HEK293 (cell line): ENCODE measurements around the gene ZKSCAN8.

Experiments
- KLF1 ChIP-seq: fragments of 450-650 bp; formaldehyde crosslinking; IDR thresholded peaks from 2 replicates; pipeline ENCODE4 v1.5.1; 2016; ENCODE audit warnings: missing biosample characterization, missing genetic modification characterization
- PRDM6 ChIP-seq: fragments of 450-650 bp; formaldehyde crosslinking; IDR thresholded peaks from 2 replicates; pipeline ENCODE4 v1.5.1; 2017; ENCODE audit warnings: missing biosample characterization, missing genetic modification characterization
- RBAK ChIP-seq: fragments of 450-650 bp; formaldehyde crosslinking; IDR thresholded peaks from 2 replicates; pipeline ENCODE4 v1.5.1; 2016; ENCODE audit warnings: missing biosample characterization, missing genetic modification characterization
- ZBTB10 ChIP-seq: fragments of 450-650 bp; formaldehyde crosslinking; IDR thresholded peaks from 2 replicates; pipeline ENCODE4 v1.5.1; 2016; ENCODE audit warnings: missing biosample characterization, missing genetic modification characterization
- ZBTB48 ChIP-seq: fragments of 450-650 bp; formaldehyde crosslinking; IDR thresholded peaks from 2 replicates; pipeline ENCODE4 v1.5.1; 2016; ENCODE audit warnings: missing biosample characterization, missing genetic modification characterization
- ZFP37 ChIP-seq: fragments of 450-650 bp; formaldehyde crosslinking; IDR thresholded peaks from 2 replicates; pipeline ENCODE4 v1.5.1; 2016; ENCODE audit warnings: missing biosample characterization, missing genetic modification characterization
- ZNF174 ChIP-seq: fragments of 450-650 bp; formaldehyde crosslinking; IDR thresholded peaks from 2 replicates; pipeline ENCODE4 v1.5.0; 2017; ENCODE audit warnings: missing biosample characterization, mild to moderate bottlenecking, missing genetic modification characterization
- ZNF18 ChIP-seq: fragments of 450-650 bp; formaldehyde crosslinking; IDR thresholded peaks from 2 replicates; pipeline ENCODE4 v1.5.1; 2016; ENCODE audit warnings: missing biosample characterization, missing genetic modification characterization
- ZNF302 ChIP-seq: fragments of 450-650 bp; formaldehyde crosslinking; IDR thresholded peaks from 2 replicates; pipeline ENCODE4 v1.5.1; 2016; ENCODE audit warnings: missing biosample characterization, missing genetic modification characterization, low read depth
- ZNF311 ChIP-seq: fragments of 450-650 bp; formaldehyde crosslinking; IDR thresholded peaks from 2 replicates; pipeline ENCODE4 v1.5.1; 2017; ENCODE audit warnings: missing biosample characterization, missing genetic modification characterization, borderline replicate concordance
- ZNF335 ChIP-seq: fragments of 450-650 bp; formaldehyde crosslinking; conservative IDR thresholded peaks from 2 replicates; pipeline ENCODE4 v1.5.1; 2016; ENCODE audit warnings: missing biosample characterization, missing genetic modification characterization
- ZNF362 ChIP-seq: fragments of 450-650 bp; formaldehyde crosslinking; IDR thresholded peaks from 2 replicates; pipeline ENCODE4 v1.5.1; 2016; ENCODE audit warnings: missing biosample characterization, missing genetic modification characterization
- ZNF366 ChIP-seq: fragments of 450-650 bp; formaldehyde crosslinking; conservative IDR thresholded peaks from 2 replicates; pipeline ENCODE4 v1.5.1; 2016; ENCODE audit warnings: missing biosample characterization, missing genetic modification characterization
- ZNF394 ChIP-seq: fragments of 450-650 bp; formaldehyde crosslinking; IDR thresholded peaks from 2 replicates; pipeline ENCODE4 v1.5.1; 2016; ENCODE audit warnings: missing biosample characterization, missing genetic modification characterization, mild to moderate bottlenecking, moderate library complexity, borderline replicate concordance
- ZNF449 ChIP-seq: fragments of 450-650 bp; formaldehyde crosslinking; IDR thresholded peaks from 2 replicates; pipeline ENCODE4 v1.5.1; 2017; ENCODE audit warnings: missing biosample characterization, mild to moderate bottlenecking, missing genetic modification characterization, moderate library complexity
- ZNF488 ChIP-seq: fragments of 450-650 bp; formaldehyde crosslinking; IDR thresholded peaks from 2 replicates; pipeline ENCODE4 v1.5.1; 2016; ENCODE audit warnings: missing biosample characterization, missing genetic modification characterization
- ZNF501 ChIP-seq: fragments of 450-650 bp; formaldehyde crosslinking; IDR thresholded peaks from 2 replicates; pipeline ENCODE4 v1.5.1; 2016; ENCODE audit warnings: missing biosample characterization, missing genetic modification characterization
- ZNF518A ChIP-seq: fragments of 450-650 bp; formaldehyde crosslinking; conservative IDR thresholded peaks from 2 replicates; pipeline ENCODE4 v1.5.1; 2016; ENCODE audit warnings: low read depth, missing biosample characterization, missing genetic modification characterization
- ZNF596 ChIP-seq: fragments of 450-650 bp; IDR thresholded peaks from 2 replicates; pipeline ENCODE4 v1.5.0; 2018; ENCODE audit warnings: missing biosample characterization, mild to moderate bottlenecking, missing genetic modification characterization, moderate library complexity
- ZNF701 ChIP-seq: fragments of 450-650 bp; formaldehyde crosslinking; IDR thresholded peaks from 2 replicates; pipeline ENCODE4 v1.5.1; 2016; ENCODE audit warnings: missing biosample characterization, missing genetic modification characterization
- ZNF776 ChIP-seq: fragments of 450-650 bp; formaldehyde crosslinking; IDR thresholded peaks from 2 replicates; pipeline ENCODE4 v1.5.0; 2017; ENCODE audit warnings: missing biosample characterization, missing genetic modification characterization, borderline replicate concordance
- ZNF777 ChIP-seq: fragments of 450-650 bp; formaldehyde crosslinking; IDR thresholded peaks from 2 replicates; pipeline ENCODE4 v1.5.1; 2017; ENCODE audit warnings: missing biosample characterization, missing genetic modification characterization, borderline replicate concordance

The ZKSCAN8 gene

GRCh38 chr6:28124350-28124970 is 17.2 kb upstream of the ZKSCAN8 start, which contains the start of gene ZSCAN16 (continued):
- TF ChIP-seq ZNF518A (tag by site-specific recombination) (peak; percentile 64), ZNF362 (tag by site-specific recombination) (no peak), ZNF449 (tag by site-specific recombination) (no peak), ZNF311 (tag by site-specific recombination) (no peak), ZNF596 (tag by site-specific recombination) (no peak), ZNF174 (tag by site-specific recombination) (no peak), KLF1 (tag by site-specific recombination) (no peak), ZBTB10 (tag by site-specific recombination) (no peak; the same call in 1 of the 2 replicates), ZNF501 (tag by site-specific recombination) (peak; percentile 92; the same call in 1 of the 2 replicates), ZFP37 (tag by site-specific recombination) (0 out of 2 replicates have a peak, but pooled peaks have one; percentile 67), PRDM6 (tag by site-specific recombination) (no peak), ZNF777 (tag by site-specific recombination) (no peak), ZBTB48 (tag by site-specific recombination) (no peak), ZNF302 (tag by site-specific recombination) (no peak), RBAK (no peak), ZNF701 (no peak), ZNF488 (no peak), ZNF394 (tag by site-specific recombination) (peak; percentile 51; the same call in 1 of the 2 replicates), ZNF366 (tag by site-specific recombination) (no peak; the same call in 1 of the 2 replicates), ZNF18 (no peak), ZNF335 (tag by site-specific recombination) (peak; percentile 90), ZNF776 (tag by site-specific recombination) (no peak)
